Measurements from ENCODE around the gene TPRG1L. TPM values are rescaled to one million over a fixed set of nuclear protein-coding genes. Genes with fewer than 3 reads are reported as not detected.

TPRG1L gene
- total RNA-seq, 1 donor from 2014 or later, result 19.0 TPM

GRCh38 chr1:3630161-3630611, 5.4 kb downstream of the TPRG1L start:
- DNase-seq, result no peak

DNA sequence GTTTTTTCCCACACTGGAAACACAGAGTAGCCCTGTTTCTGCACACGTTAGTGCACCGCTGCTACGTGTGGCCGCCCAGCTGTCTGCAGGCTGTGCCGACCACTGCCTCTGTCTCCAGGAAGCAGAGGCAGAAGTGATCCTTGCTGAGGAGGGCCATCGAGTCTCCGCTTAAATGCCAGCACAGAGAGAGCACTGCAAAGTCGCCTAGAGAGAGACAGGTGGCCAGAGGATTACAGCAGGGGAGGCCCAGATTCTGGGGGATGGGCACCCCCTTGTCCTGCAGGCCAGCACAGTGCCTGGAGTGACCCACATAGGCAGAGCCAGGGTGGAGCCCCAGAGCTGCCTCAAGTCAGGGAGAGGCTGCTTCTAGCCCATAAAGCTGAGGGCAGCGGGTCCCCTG, 6.1 kb downstream of the TPRG1L start:
- no peak for DNase-seq

GRCh38 chr1:3631320-3632260, 6.8 kb downstream of the TPRG1L start:
- no peak for DNase-seq

DNA sequence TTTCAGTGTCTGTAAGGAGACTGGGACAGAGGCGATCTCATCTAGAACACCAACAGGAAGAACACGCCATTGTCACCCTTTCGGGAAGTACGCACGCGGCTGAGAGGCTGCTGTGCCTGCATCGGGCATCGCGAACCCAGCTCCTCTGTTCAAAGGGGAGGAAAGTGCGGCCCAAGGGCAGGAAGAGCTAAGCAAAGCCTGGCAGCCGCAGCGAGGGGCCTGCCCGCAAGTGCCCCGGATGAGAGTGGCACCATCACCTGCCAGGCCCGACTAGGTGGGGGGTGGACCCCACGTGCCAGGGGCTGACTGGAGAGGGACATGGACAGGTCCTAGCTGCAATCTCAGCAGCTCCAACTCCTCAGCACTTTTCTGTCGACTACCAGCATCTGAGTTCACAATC, 7.5 kb downstream of the TPRG1L start:
- DNase-seq, result no peak

GRCh38 chr1:3632716-3633343, 8.0 kb downstream of the TPRG1L start:
- DNase-seq, result no peak

DNA sequence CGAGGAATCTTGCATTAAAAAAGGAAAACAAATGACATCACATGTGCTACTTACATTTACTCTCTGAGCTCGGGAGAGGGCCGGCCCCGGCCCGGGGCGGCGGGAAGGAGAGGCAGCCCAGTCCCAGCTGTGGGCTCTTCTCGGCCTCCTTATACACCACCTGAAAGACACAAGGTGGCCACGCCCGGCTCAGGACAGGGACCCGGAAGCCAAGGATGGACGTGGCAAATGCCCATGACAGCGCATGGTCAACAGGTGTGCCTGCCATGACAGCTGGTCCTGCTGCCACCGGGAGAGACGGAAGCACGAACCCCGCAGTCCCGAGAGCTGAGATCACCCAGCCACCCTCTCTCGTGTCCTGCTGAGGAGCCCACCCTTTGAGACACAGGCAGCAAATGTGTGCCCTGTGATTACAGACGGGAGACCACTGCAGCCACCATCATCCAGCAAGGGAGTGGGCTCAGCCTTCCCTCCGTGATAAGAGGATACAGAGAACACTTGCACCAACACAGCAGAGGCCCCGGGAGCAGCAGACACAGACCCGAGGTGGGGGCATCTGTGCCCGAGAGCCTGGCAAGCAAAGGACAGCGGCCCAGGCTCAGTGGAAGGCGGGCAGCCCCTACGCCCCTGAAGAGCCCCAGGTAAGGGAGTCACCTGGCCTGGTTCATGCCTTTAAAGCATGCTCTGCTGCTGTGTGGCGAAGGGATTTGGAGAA, 8.7 kb downstream of the TPRG1L start:
- no peak for DNase-seq

GRCh38 chr1:3634059-3634800, 9.4 kb downstream of the TPRG1L start:
- DNase-seq, result no peak

DNA sequence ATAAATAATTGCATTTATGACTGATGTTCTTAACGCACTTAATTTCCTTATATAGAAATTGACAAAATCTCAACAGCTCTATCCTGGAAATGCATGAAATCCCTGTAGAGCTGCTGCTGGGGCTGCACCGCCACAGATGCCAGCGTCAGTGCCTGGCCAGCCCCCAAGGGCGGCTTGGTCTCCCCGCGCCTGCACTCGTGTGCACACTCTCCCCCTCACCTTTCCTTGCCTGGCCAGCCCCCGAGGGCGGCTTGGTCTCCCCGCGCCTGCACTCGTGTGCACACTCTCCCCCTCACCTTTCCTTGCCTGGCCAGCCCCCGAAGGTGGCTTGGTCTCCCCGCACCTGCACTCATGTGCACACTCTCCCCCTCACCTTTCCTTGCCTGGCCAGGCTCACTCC, 11.3 kb downstream of the TPRG1L start:
- no peak for DNase-seq

DNA sequence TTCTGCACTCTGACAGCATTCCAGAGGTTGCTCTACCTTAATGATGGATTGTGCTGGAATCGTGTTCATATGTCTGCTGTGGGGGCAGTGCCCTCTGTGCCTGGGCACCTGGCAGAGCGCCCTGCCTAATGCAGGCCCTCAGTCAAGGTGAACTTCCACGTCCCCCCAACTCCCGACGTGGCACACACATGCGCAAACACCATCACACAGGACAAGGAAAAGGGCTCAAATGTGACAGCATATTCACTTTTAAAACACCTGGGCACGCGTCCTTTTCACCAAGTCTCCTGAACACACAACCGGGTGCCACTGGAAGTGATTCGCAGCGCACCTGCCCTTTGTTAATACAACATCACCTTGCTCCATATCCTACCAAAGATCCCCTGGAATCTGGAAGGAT, 11.7 kb downstream of the TPRG1L start:
- no peak for DNase-seq

- no peak for DNase-seq
These were observed 13.2 kb downstream of the TPRG1L start for GRCh38 chr1:3638027-3638426.

GRCh38 chr1:3638676-3639075, 13.9 kb downstream of the TPRG1L start:
- DNase-seq, result no peak

GRCh38 chr1:3639397-3639911, 14.6 kb downstream of the TPRG1L start:
- DNase-seq, result no peak

- no peak for DNase-seq
These were observed 15.5 kb downstream of the TPRG1L start for GRCh38 chr1:3640121-3640837.

DNA sequence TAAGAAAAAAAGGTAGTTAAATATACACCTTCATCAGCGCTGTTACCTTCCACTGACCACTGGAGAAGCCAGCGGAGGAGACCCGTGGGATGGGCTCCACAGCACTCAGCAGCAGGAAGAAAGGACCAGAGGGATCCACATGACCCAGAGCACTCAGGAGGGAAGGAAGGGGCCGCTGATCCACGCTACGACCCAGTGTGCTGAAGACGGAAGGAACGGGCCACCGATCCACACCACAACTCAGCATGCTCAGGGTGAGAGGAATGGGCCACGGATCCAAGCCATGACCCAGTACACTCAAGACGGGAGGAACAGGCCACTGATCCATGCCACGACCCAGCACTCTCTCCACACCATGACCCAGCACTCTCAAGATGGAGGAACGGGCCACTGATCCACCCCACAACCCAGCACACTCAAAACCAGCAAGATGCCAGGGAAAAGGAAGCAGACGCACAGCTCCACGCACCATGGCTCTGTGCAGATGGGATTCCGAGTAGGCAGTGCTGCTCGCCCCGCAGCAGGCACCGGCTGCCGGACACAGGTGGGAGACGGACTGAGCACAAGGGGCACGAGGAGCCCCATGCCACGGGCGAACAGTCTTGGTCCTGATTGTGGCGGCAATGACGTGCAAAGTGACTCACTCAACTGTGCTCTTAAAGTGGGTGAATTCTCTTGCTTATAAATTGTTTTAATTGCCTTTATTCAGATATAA, 16.4 kb downstream of the TPRG1L start:
- no peak for DNase-seq

DNA sequence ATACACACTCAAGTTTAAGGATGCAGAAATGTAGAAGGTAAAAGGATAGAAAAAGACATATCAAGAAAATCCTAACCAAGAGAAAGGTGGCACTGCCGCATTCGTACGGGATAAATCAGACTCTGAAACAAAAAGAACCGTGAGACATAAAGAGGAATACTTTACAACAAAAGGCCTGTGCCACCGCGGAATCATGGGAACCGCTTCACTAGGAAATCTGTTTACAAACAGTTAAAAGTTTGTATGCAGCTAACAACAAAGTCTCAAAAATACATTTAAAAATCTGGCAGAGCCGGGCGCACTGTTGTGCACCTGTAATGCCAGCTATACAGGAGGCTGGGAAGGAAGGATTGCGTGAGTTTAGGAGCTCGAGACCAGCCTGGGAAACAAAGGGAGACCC, 17.0 kb downstream of the TPRG1L start:
- no peak for DNase-seq

- no peak for DNase-seq
These were observed 18.3 kb downstream of the TPRG1L start for GRCh38 chr1:3642919-3643675.

GRCh38 chr1:3644273-3644672, 19.5 kb downstream of the TPRG1L start:
- DNase-seq, result no peak

- DNase-seq, result no peak
These were observed 20.4 kb downstream of the TPRG1L start for GRCh38 chr1:3645247-3645646.

- DNase-seq, result no peak
These were observed 21.0 kb downstream of the TPRG1L start for GRCh38 chr1:3645666-3646355.
